Measurements from ENCODE around the gene HDDC3. TPM values are rescaled to one million over a fixed set of nuclear protein-coding genes. Genes with fewer than 3 reads are reported as not detected.
A peak's percentile ranks its signal among the peaks of the same experiment; 100 is the strongest.

Gene HDDC3
- total and polyA plus RNA-seq, 9 of the 15 experiments (the other 6 are each of a cell fraction or from before 2014, with no cell fraction given), result 14.9 to 55.8 (median 36.9) TPM

GRCh38 chr15:90921887-90922286, 10.5 kb downstream of the HDDC3 start:
- TF ChIP-seq CEBPG (CRISPR knock-in tag; IDR thresholded peaks at IDR 0.05) (no peak), CEBPG (tag; conservative IDR thresholded peaks at IDR 0.05 in 1 of 2, IDR thresholded peaks at IDR 0.05 in 1 of 2) (peak; percentile 24 to 54; a peak in 3 of 4 replicates), CEBPB (tag; IDR thresholded peaks at IDR 0.05) (peak; percentile 90), RFX5 (IDR thresholded peaks at IDR 0.05; ENCODE audit: low read depth, low read length) (no peak), POLR2A (conservative IDR thresholded peaks at IDR 0.05) (0 out of 2 replicates have a peak, but pooled peaks have one; percentile 15)
- ChIA-PET POLR2A (interaction anchor here (0.8 to 3.7 kb wide), 8 partner anchors 7 to 73 kb away, joined by 3 to 26 read pairs (median 10); partner anchors contain the start of genes HDDC3, MAN2A2 and UNC45A), CTCF (ENCODE audit: low intra/inter-chr PET ratio) (no interaction called here)
- Histone ChIP-seq H3K36me3 (ENCODE audit: control insufficient read depth, insufficient read depth, low read length) (peaks cover 63% of the 10 kb centered on the region), H3K9me1 (ENCODE audit: control insufficient read depth, insufficient read depth, low read length) (no peaks in the 10 kb centered on the region), H3K4me1 (replicated peaks in 1 of 2; ENCODE audit: control insufficient read depth in 2 of 2, insufficient read depth in 2 of 2, low read length in 2 of 2) (peaks cover 11 to 18% of the 10 kb centered on the region in 2 experiments), H3K4me2 (ENCODE audit: insufficient read depth, low read length) (no peak overlapping the region), H4K20me1 (replicated peaks; ENCODE audit: control insufficient read depth, insufficient read depth, low read length) (no peaks in the 10 kb centered on the region), H3K9ac (ENCODE audit: insufficient read depth in 1 of 2, low read depth in 2 of 2, low read length in 2 of 2) (no peak overlapping the region), H2AFZ (ENCODE audit: low read depth, low read length) (no peak overlapping the region), H3K79me2 (ENCODE audit: control insufficient read depth, insufficient read depth, low read length) (no peaks in the 10 kb centered on the region; the same call in 2 of the 3 replicates), H3K9me3 (replicated peaks; ENCODE audit: control insufficient read depth, insufficient read depth, low read depth, low read length) (no peaks in the 10 kb centered on the region), H3K4me3 (no peak overlapping the region), H3K27ac (ENCODE audit: extremely low read depth, low read depth, low read length) (no peak overlapping the region), H3K27me3 (ENCODE audit: control insufficient read depth in 2 of 2, insufficient read depth in 2 of 2, low read length in 2 of 2) (no peaks in the 10 kb centered on the region)
- BruUV-seq (replicated peaks), result no TSS peak
- no peak for ATAC-seq
- intact Hi-C loops (cut with micrococcal nuclease) (no loop called here), in situ Hi-C loops (cut with MboI) (no loop called here)
- no peak for DNase-seq (ENCODE audit: extremely low read depth in 1 of 4, low spot score in 3 of 4)
- no peak for FAIRE-seq
- 79% methylated on average over 4 of the region's 4 CpGs for WGBS (ENCODE audit: insufficient coverage, low coverage, missing lambda C conversion rate)

- Histone ChIP-seq H4K20me1 (replicated peaks; ENCODE audit: control insufficient read depth, insufficient read depth, low read length) (no peaks in the 10 kb centered on the region), H3K9me1 (ENCODE audit: control insufficient read depth, insufficient read depth, low read length) (no peaks in the 10 kb centered on the region)
- POLR2A ChIA-PET, result interaction anchor here (0.7 to 2.0 kb wide), 6 partner anchors 10 to 281 kb away, joined by 3 to 20 read pairs (median 6); partner anchors contain the start of genes HDDC3 and MAN2A2
Measured at GRCh38 chr15:90918835-90919234, 13.5 kb downstream of the HDDC3 start.

More at GRCh38 chr15:90918835-90919234, 13.5 kb downstream of the HDDC3 start:
- CTCF ChIA-PET (ENCODE audit: low intra/inter-chr PET ratio), result no interaction called here
- Histone ChIP-seq H3K4me2 (ENCODE audit: insufficient read depth, low read length) (no peak overlapping the region), H3K4me1 (replicated peaks in 1 of 2; ENCODE audit: control insufficient read depth in 2 of 2, insufficient read depth in 2 of 2, low read length in 2 of 2) (peaks cover 30 to 31% of the 10 kb centered on the region in 2 experiments), H3K27ac (ENCODE audit: extremely low read depth, low read depth, low read length) (no peak overlapping the region; the same call in 2 of the 3 replicates), H2AFZ (ENCODE audit: low read depth, low read length) (no peak overlapping the region), H3K27me3 (ENCODE audit: control insufficient read depth in 2 of 2, insufficient read depth in 2 of 2, low read length in 2 of 2) (no peaks in the 10 kb centered on the region), H3K9ac (ENCODE audit: insufficient read depth in 1 of 2, low read depth in 2 of 2, low read length in 2 of 2) (no peak overlapping the region), H3K36me3 (ENCODE audit: control insufficient read depth, insufficient read depth, low read length) (peaks cover 90% of the 10 kb centered on the region), H3K9me3 (replicated peaks; ENCODE audit: control insufficient read depth, insufficient read depth, low read depth, low read length) (no peaks in the 10 kb centered on the region), H3K79me2 (ENCODE audit: control insufficient read depth, insufficient read depth, low read length) (peaks cover 6% of the 10 kb centered on the region), H3K4me3 (no peak overlapping the region)
- in situ Hi-C loops (cut with MboI), result no loop called here
- no peak for ATAC-seq
- DNase-seq (ENCODE audit: extremely low read depth in 1 of 4, low spot score in 3 of 4), result no peak
- intact Hi-C loops (cut with micrococcal nuclease), result no loop called here
- WGBS (ENCODE audit: insufficient coverage, low coverage, missing lambda C conversion rate), result 90% methylated on average over 6 of the region's 6 CpGs
- FAIRE-seq, result no peak
- no TSS peak for BruUV-seq (replicated peaks)
- TF ChIP-seq HMGXB4 (CRISPR knock-in tag; IDR thresholded peaks at IDR 0.05), result no peak
- TF ChIP-seq BMI1 (IDR thresholded peaks at IDR 0.05; ENCODE audit: low read length), result no peak
- TF ChIP-seq XRCC4 (IDR thresholded peaks at IDR 0.05; ENCODE audit: extremely low read depth, insufficient read depth, insufficient read length), result no peak
- no peak for TF ChIP-seq ZNF316 (IDR thresholded peaks at IDR 0.05)
- TF ChIP-seq THRA (IDR thresholded peaks at IDR 0.05), result no peak
- TF ChIP-seq MITF (IDR thresholded peaks at IDR 0.05), result no peak
- TF ChIP-seq ZC3H4 (CRISPR knock-in tag; IDR thresholded peaks at IDR 0.05; ENCODE audit: borderline replicate concordance), result no peak
- no peak for TF ChIP-seq ZNF699 (CRISPR knock-in tag; IDR thresholded peaks at IDR 0.05; ENCODE audit: insufficient replicate concordance)
